Neural cell (in vitro differentiated cells): Measurements from ENCODE around the gene WFS1. TPM values are rescaled to one million over a fixed set of nuclear protein-coding genes. Genes with fewer than 3 reads are reported as not detected.

Source experiments
- H2AFZ ChIP-seq: fragments of 200-600, 300-800 bp; sonication (generic), shearing (Covaris generic); 2 replicates; pipeline ENCODE4 v1.6.0; 2014; ENCODE audit warnings: low read depth, mild to moderate bottlenecking, antibody characterized with exemption, low read length, moderate library complexity
- H3F3A ChIP-seq: fragments of 200-600 bp; shearing (Covaris generic); 2 replicates; pipeline ENCODE4 v1.6.1; 2016; ENCODE audit warnings: mild to moderate bottlenecking, moderate library complexity, mixed read lengths, antibody characterized with exemption, low read length; ENCODE audit not compliant: insufficient read depth, poor library complexity, severe bottlenecking
- H3K27ac ChIP-seq: fragments of 200-600, 300-800 bp; sonication (generic), shearing (Covaris generic); 2 replicates; pipeline ENCODE4 v1.5.1; 2014; ENCODE audit warnings: mild to moderate bottlenecking, low read length, moderate library complexity
- H3K27me3 ChIP-seq: fragments of 300-800, 200-600 bp; sonication (generic), shearing (Covaris generic); 2 replicates; pipeline ENCODE4 v1.6.0; 2014; ENCODE audit warnings: mild to moderate bottlenecking, low read depth, low read length, moderate library complexity; ENCODE audit not compliant: insufficient read depth
- H3K36me3 ChIP-seq: fragments of 300-800, 200-600 bp; sonication (generic), shearing (Covaris generic); 2 replicates; pipeline ENCODE4 v1.5.1; 2014; ENCODE audit warnings: mild to moderate bottlenecking, antibody characterized with exemption, low read length, moderate library complexity; ENCODE audit not compliant: insufficient read depth
- H3K4me2 ChIP-seq: fragments of 300-800, 200-600 bp; sonication (generic), shearing (Covaris generic); 2 replicates; pipeline ENCODE4 v1.6.0; 2014; ENCODE audit warnings: mild to moderate bottlenecking, low read length
- H3K4me3 ChIP-seq: fragments of 300-800, 200-600 bp; sonication (generic), shearing (Covaris generic); 2 replicates; pipeline ENCODE4 v1.5.1; 2014; ENCODE audit warnings: mild to moderate bottlenecking, low read length, moderate library complexity
- H3K79me2 ChIP-seq: fragments of 200-600 bp; shearing (Covaris generic); replicated peaks from 2 replicates; pipeline ENCODE4 v1.6.0; 2014; ENCODE audit warnings: mild to moderate bottlenecking, low read length, moderate library complexity; ENCODE audit not compliant: insufficient read depth
- H3K9ac ChIP-seq: fragments of 300-800, 200-600 bp; sonication (generic), shearing (Covaris generic); 2 replicates; pipeline ENCODE4 v1.6.1; 2016; ENCODE audit warnings: mild to moderate bottlenecking, low read length, mixed read lengths
- H3K9me2 ChIP-seq: fragments of 200-600 bp; shearing (Covaris generic); 2 replicates; pipeline ENCODE4 v1.6.1; 2016; ENCODE audit warnings: mild to moderate bottlenecking, low read length, mixed read lengths; ENCODE audit not compliant: insufficient read depth
- H3K9me3 ChIP-seq: fragments of 200-600, 300-800 bp; sonication (generic), shearing (Covaris generic); 2 replicates; pipeline ENCODE4 v1.6.1; 2016; ENCODE audit warnings: mild to moderate bottlenecking, mixed run types, low read length, moderate library complexity, mixed read lengths
- H4K20me1 ChIP-seq: fragments of 200-600 bp; shearing (Covaris generic); 2 replicates; pipeline ENCODE4 v1.6.1; 2016; ENCODE audit warnings: mild to moderate bottlenecking, mixed run types; ENCODE audit not compliant: insufficient read depth
- EP300 ChIP-seq: fragments of 450-650 bp; conservative IDR thresholded peaks from 2 replicates; pipeline ENCODE4 v1.6.1; 2014; ENCODE audit warnings: antibody characterized with exemption, mild to moderate bottlenecking, moderate library complexity; ENCODE audit not compliant: poor library complexity, severe bottlenecking
- EZH2 ChIP-seq: fragments of 200-600, 300-800 bp; shearing (Covaris generic), sonication (generic); IDR thresholded peaks from 2 replicates; pipeline ENCODE4 v1.6.1; 2014; ENCODE audit warnings: antibody characterized with exemption, low read length, borderline replicate concordance, mild to moderate bottlenecking; ENCODE audit not compliant: insufficient read depth, poor library complexity, severe bottlenecking
- MXI1 ChIP-seq: fragments of 450-650 bp; conservative IDR thresholded peaks from 2 replicates; pipeline ENCODE4 v1.6.1; 2014; ENCODE audit warnings: antibody characterized with exemption, mild to moderate bottlenecking; ENCODE audit not compliant: poor library complexity, severe bottlenecking
- POLR2AphosphoS5 ChIP-seq: IDR thresholded peaks from 2 replicates; pipeline ENCODE4 v1.6.1; 2012
- RAD21 ChIP-seq: fragments of 450-650 bp; conservative IDR thresholded peaks from 2 replicates; pipeline ENCODE4 v1.6.1; 2014; ENCODE audit warnings: antibody characterized with exemption, mild to moderate bottlenecking, moderate library complexity
- REST ChIP-seq: IDR thresholded peaks from 2 replicates; pipeline ENCODE4 v1.6.1; 2012; ENCODE audit warnings: borderline replicate concordance
- SMC3 ChIP-seq: fragments of 450-650 bp; conservative IDR thresholded peaks from 2 replicates; pipeline ENCODE4 v1.6.1; 2014; ENCODE audit warnings: antibody characterized with exemption, mild to moderate bottlenecking, moderate library complexity; ENCODE audit not compliant: poor library complexity
- TAF1 ChIP-seq: IDR thresholded peaks from 2 replicates; pipeline ENCODE4 v1.6.1; 2012; ENCODE audit warnings: low read depth
- polyA plus RNA-seq: library from polyadenylated mRNA; depleted of rRNA; stranded (reverse); fragments of >200 nt; gene quantifications from 2 replicates; pipeline ENCODE4 v1.2.3, GENCODE V29; 2014
- TF ChIP-seq, protein P1 (sequence below): fragments of 450-650 bp; IDR thresholded peaks from 2 replicates; pipeline ENCODE4 v1.5.1; 2014; ENCODE audit warnings: antibody characterized with exemption, mild to moderate bottlenecking, moderate library complexity; ENCODE audit not compliant: poor library complexity, severe bottlenecking

Gene WFS1
- polyA plus RNA-seq, 1 donor from 2014 or later: 4.5 TPM

DNA sequence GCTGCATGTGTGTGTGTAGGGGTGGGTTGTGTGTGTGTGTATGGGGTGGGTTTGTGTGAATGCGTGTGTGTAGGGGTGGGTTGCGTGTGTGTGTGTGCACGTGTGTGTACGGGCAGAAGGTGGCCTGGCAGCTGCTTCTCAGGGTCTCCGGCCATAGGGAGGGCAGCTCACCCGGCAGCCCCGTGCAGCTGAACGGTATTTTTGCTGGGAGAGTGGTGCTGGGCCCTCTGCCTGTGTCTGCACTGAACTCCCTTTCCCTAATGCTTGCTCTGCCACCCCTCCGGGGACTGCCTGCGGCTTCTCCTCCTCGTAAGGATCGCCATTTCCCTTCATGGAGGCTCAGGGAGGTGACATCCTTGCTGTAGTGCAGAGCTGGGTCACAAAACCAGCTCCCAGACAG is 30.2 kb downstream of the WFS1 start:
- Histone ChIP-seq H3K27ac (no peak overlapping the region), H3K36me3 (no peaks in the 10 kb centered on the region), H3K79me2 (no peaks in the 10 kb centered on the region), H3K27me3 (no peaks in the 10 kb centered on the region), H3K9ac (no peak overlapping the region), H2AFZ (no peak overlapping the region), H3K4me2 (no peak overlapping the region), H3K4me3 (no peak overlapping the region), H3K9me2 (no peaks in the 10 kb centered on the region), H3K9me3 (no peaks in the 10 kb centered on the region), H4K20me1 (no peaks in the 10 kb centered on the region), H3F3A (no peaks in the 10 kb centered on the region)
- TF ChIP-seq POLR2AphosphoS5 (no peak), MXI1 (no peak), EP300 (no peak), SMC3 (no peak), TAF1 (no peak), RAD21 (no peak), EZH2 (no peak), REST (no peak)
- TF ChIP-seq, protein P1, sequence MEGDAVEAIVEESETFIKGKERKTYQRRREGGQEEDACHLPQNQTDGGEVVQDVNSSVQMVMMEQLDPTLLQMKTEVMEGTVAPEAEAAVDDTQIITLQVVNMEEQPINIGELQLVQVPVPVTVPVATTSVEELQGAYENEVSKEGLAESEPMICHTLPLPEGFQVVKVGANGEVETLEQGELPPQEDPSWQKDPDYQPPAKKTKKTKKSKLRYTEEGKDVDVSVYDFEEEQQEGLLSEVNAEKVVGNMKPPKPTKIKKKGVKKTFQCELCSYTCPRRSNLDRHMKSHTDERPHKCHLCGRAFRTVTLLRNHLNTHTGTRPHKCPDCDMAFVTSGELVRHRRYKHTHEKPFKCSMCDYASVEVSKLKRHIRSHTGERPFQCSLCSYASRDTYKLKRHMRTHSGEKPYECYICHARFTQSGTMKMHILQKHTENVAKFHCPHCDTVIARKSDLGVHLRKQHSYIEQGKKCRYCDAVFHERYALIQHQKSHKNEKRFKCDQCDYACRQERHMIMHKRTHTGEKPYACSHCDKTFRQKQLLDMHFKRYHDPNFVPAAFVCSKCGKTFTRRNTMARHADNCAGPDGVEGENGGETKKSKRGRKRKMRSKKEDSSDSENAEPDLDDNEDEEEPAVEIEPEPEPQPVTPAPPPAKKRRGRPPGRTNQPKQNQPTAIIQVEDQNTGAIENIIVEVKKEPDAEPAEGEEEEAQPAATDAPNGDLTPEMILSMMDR: no peak

GRCh38 chr4:6300359-6300758 is 30.7 kb downstream of the WFS1 start:
- TF ChIP-seq EP300 (no peak), RAD21 (no peak), EZH2 (no peak), REST (no peak), SMC3 (no peak), MXI1 (no peak), POLR2AphosphoS5 (no peak), TAF1 (no peak)
- TF ChIP-seq, protein P1: no peak
- H3K36me3 ChIP-seq: no peaks in the 10 kb centered on the region

More at GRCh38 chr4:6300359-6300758, 30.7 kb downstream of the WFS1 start:
- no peaks in the 10 kb centered on the region for H3K9me3 ChIP-seq
- H2AFZ ChIP-seq: no peak overlapping the region
- H3K27me3 ChIP-seq: no peaks in the 10 kb centered on the region
- no peaks in the 10 kb centered on the region for H3K79me2 ChIP-seq
- no peaks in the 10 kb centered on the region for H3F3A ChIP-seq
- H3K9ac ChIP-seq: no peak overlapping the region
- H3K9me2 ChIP-seq: no peaks in the 10 kb centered on the region
- H3K4me3 ChIP-seq: no peak overlapping the region
- H4K20me1 ChIP-seq: no peaks in the 10 kb centered on the region
- H3K27ac ChIP-seq: no peak overlapping the region
- H3K4me2 ChIP-seq: no peak overlapping the region
